ENCODE measurements around the gene IFNL4. TPM values are rescaled to one million over a fixed set of nuclear protein-coding genes. Genes with fewer than 3 reads are reported as not detected.
"Not testable (repeated sequence)": the region's sequence is repeated elsewhere in the genome, so short reads cannot be mapped to it uniquely, and the experiment has no call there.

Gene IFNL4
- polyA plus RNA-seq, 1 donor, result 0.04 TPM

- Histone ChIP-seq H3K27me3 (ENCODE audit: control insufficient read depth, insufficient read depth, low read length) (peaks cover 4% of the 10 kb centered on the region), H3K9me3 (ENCODE audit: control insufficient read depth, low read depth, low read length) (no peaks in the 10 kb centered on the region), H3K27ac (ENCODE audit: low read length) (no peak overlapping the region), H3K4me3 (ENCODE audit: low read length) (no peak overlapping the region), H3K36me3 (ENCODE audit: control insufficient read depth, insufficient read depth, low read length) (no peaks in the 10 kb centered on the region), H3K4me1 (ENCODE audit: control insufficient read depth, insufficient read depth, low read length) (no peaks in the 10 kb centered on the region)
- no peak for DNase-seq
- WGBS (ENCODE audit: insufficient coverage, low lambda C conversion rate), result no CpG with 5 or more reads among the region's 3 CpGs
These were observed 23.7 kb downstream of the IFNL4 start for GRCh38 chr19:39224910-39225309.

- WGBS (ENCODE audit: insufficient coverage, low lambda C conversion rate), result 0% methylated on average over 1 of the region's 4 CpGs
These were observed 24.9 kb downstream of the IFNL4 start for GRCh38 chr19:39223703-39224279.

GRCh38 chr19:39219108-39219507, 29.5 kb downstream of the IFNL4 start:
- H3K4me1 ChIP-seq (ENCODE audit: control insufficient read depth, insufficient read depth, low read length); DNase-seq; H3K9me3 ChIP-seq (ENCODE audit: control insufficient read depth, low read depth, low read length); H3K27me3 ChIP-seq (ENCODE audit: control insufficient read depth, insufficient read depth, low read length); H3K27ac ChIP-seq (ENCODE audit: low read length); H3K36me3 ChIP-seq (ENCODE audit: control insufficient read depth, insufficient read depth, low read length); H3K4me3 ChIP-seq (ENCODE audit: low read length): not testable (repeated sequence)
- WGBS (ENCODE audit: insufficient coverage, low lambda C conversion rate), result no CpG with 5 or more reads among the region's 10 CpGs

More at GRCh38 chr19:39223703-39224279, 24.9 kb downstream of the IFNL4 start:
- Histone ChIP-seq H3K36me3 (ENCODE audit: control insufficient read depth, insufficient read depth, low read length) (no peaks in the 10 kb centered on the region), H3K4me3 (ENCODE audit: low read length) (no peak overlapping the region), H3K9me3 (ENCODE audit: control insufficient read depth, low read depth, low read length) (no peaks in the 10 kb centered on the region), H3K4me1 (ENCODE audit: control insufficient read depth, insufficient read depth, low read length) (no peaks in the 10 kb centered on the region), H3K27ac (ENCODE audit: low read length) (no peak overlapping the region), H3K27me3 (ENCODE audit: control insufficient read depth, insufficient read depth, low read length) (peaks cover 4% of the 10 kb centered on the region)
- peak in 1 of 2 donors; percentile 22 for DNase-seq

GRCh38 chr19:39218230-39219007, 30.2 kb downstream of the IFNL4 start:
- H3K9me3 ChIP-seq (ENCODE audit: control insufficient read depth, low read depth, low read length), result peaks cover 3% of the 10 kb centered on the region
- 92% methylated on average over 5 of the region's 15 CpGs for WGBS (ENCODE audit: insufficient coverage, low lambda C conversion rate)

GRCh38 chr19:39217094-39217493, 31.6 kb downstream of the IFNL4 start:
- Histone ChIP-seq H3K4me1 (ENCODE audit: control insufficient read depth, insufficient read depth, low read length) (no peaks in the 10 kb centered on the region), H3K27me3 (ENCODE audit: control insufficient read depth, insufficient read depth, low read length) (peaks cover 7% of the 10 kb centered on the region), H3K36me3 (ENCODE audit: control insufficient read depth, insufficient read depth, low read length) (no peaks in the 10 kb centered on the region), H3K27ac (ENCODE audit: low read length) (no peak overlapping the region), H3K9me3 (ENCODE audit: control insufficient read depth, low read depth, low read length) (peaks cover 3% of the 10 kb centered on the region), H3K4me3 (ENCODE audit: low read length) (no peak overlapping the region)
- WGBS (ENCODE audit: insufficient coverage, low lambda C conversion rate), result no CpG with 5 or more reads among the region's 5 CpGs
- DNase-seq, result no peak

More at GRCh38 chr19:39218230-39219007, 30.2 kb downstream of the IFNL4 start:
- no peak overlapping the region for H3K4me3 ChIP-seq (ENCODE audit: low read length)
- peaks cover 4% of the 10 kb centered on the region for H3K27me3 ChIP-seq (ENCODE audit: control insufficient read depth, insufficient read depth, low read length)
- no peak for DNase-seq
- H3K36me3 ChIP-seq (ENCODE audit: control insufficient read depth, insufficient read depth, low read length), result no peaks in the 10 kb centered on the region
- no peaks in the 10 kb centered on the region for H3K4me1 ChIP-seq (ENCODE audit: control insufficient read depth, insufficient read depth, low read length)
- H3K27ac ChIP-seq (ENCODE audit: low read length), result no peak overlapping the region

- not testable (repeated sequence) for H3K27ac ChIP-seq (ENCODE audit: low read length); DNase-seq; H3K36me3 ChIP-seq (ENCODE audit: control insufficient read depth, insufficient read depth, low read length); H3K27me3 ChIP-seq (ENCODE audit: control insufficient read depth, insufficient read depth, low read length); H3K4me1 ChIP-seq (ENCODE audit: control insufficient read depth, insufficient read depth, low read length); H3K4me3 ChIP-seq (ENCODE audit: low read length); H3K9me3 ChIP-seq (ENCODE audit: control insufficient read depth, low read depth, low read length)
- no CpG with 5 or more reads among the region's 3 CpGs for WGBS (ENCODE audit: insufficient coverage, low lambda C conversion rate)
These were observed 33.3 kb downstream of the IFNL4 start for GRCh38 chr19:39215323-39215722.

GRCh38 chr19:39212375-39212742, 36.3 kb downstream of the IFNL4 start:
- Histone ChIP-seq H3K9me3 (ENCODE audit: control insufficient read depth, low read depth, low read length) (peaks cover 3% of the 10 kb centered on the region), H3K4me1 (ENCODE audit: control insufficient read depth, insufficient read depth, low read length) (no peaks in the 10 kb centered on the region), H3K4me3 (ENCODE audit: low read length) (no peak overlapping the region), H3K27ac (ENCODE audit: low read length) (no peak overlapping the region), H3K27me3 (ENCODE audit: control insufficient read depth, insufficient read depth, low read length) (peaks cover 5% of the 10 kb centered on the region), H3K36me3 (ENCODE audit: control insufficient read depth, insufficient read depth, low read length) (no peaks in the 10 kb centered on the region)
- no peak for DNase-seq
- WGBS (ENCODE audit: insufficient coverage, low lambda C conversion rate), result no CpG with 5 or more reads among the region's 8 CpGs

- Histone ChIP-seq H3K36me3 (ENCODE audit: control insufficient read depth, insufficient read depth, low read length) (no peaks in the 10 kb centered on the region), H3K27ac (ENCODE audit: low read length) (no peak overlapping the region), H3K4me3 (ENCODE audit: low read length) (no peak overlapping the region), H3K9me3 (ENCODE audit: control insufficient read depth, low read depth, low read length) (peaks cover 3% of the 10 kb centered on the region), H3K27me3 (ENCODE audit: control insufficient read depth, insufficient read depth, low read length) (peaks cover 3% of the 10 kb centered on the region), H3K4me1 (ENCODE audit: control insufficient read depth, insufficient read depth, low read length) (no peaks in the 10 kb centered on the region)
- DNase-seq, result no peak
- no CpG with 5 or more reads among the region's 13 CpGs for WGBS (ENCODE audit: insufficient coverage, low lambda C conversion rate)
These were observed 36.8 kb downstream of the IFNL4 start for GRCh38 chr19:39211731-39212374.

GRCh38 chr19:39209196-39209595, 39.5 kb downstream of the IFNL4 start:
- DNase-seq, result no peak
- no peaks in the 10 kb centered on the region for H3K9me3 ChIP-seq (ENCODE audit: control insufficient read depth, low read depth, low read length)
- WGBS (ENCODE audit: insufficient coverage, low lambda C conversion rate), result no CpG with 5 or more reads among the region's 7 CpGs
- H3K36me3 ChIP-seq (ENCODE audit: control insufficient read depth, insufficient read depth, low read length), result no peaks in the 10 kb centered on the region
- peaks cover 12% of the 10 kb centered on the region for H3K4me1 ChIP-seq (ENCODE audit: control insufficient read depth, insufficient read depth, low read length)
- H3K27me3 ChIP-seq (ENCODE audit: control insufficient read depth, insufficient read depth, low read length), result peaks cover 7% of the 10 kb centered on the region
- no peak overlapping the region for H3K4me3 ChIP-seq (ENCODE audit: low read length)
- H3K27ac ChIP-seq (ENCODE audit: low read length), result no peak overlapping the region

- no peak for DNase-seq
- no peak overlapping the region for H3K27ac ChIP-seq (ENCODE audit: low read length)
- WGBS (ENCODE audit: insufficient coverage, low lambda C conversion rate), result no CpG with 5 or more reads among the region's 9 CpGs
- no peak overlapping the region for H3K4me3 ChIP-seq (ENCODE audit: low read length)
- H3K27me3 ChIP-seq (ENCODE audit: control insufficient read depth, insufficient read depth, low read length), result peaks cover 16% of the 10 kb centered on the region
- H3K36me3 ChIP-seq (ENCODE audit: control insufficient read depth, insufficient read depth, low read length), result no peaks in the 10 kb centered on the region
- H3K4me1 ChIP-seq (ENCODE audit: control insufficient read depth, insufficient read depth, low read length), result peaks cover 13% of the 10 kb centered on the region
- peaks cover 6% of the 10 kb centered on the region for H3K9me3 ChIP-seq (ENCODE audit: control insufficient read depth, low read depth, low read length)
These were observed 40.4 kb downstream of the IFNL4 start for GRCh38 chr19:39208175-39208795.

Measured in large intestine (tissue), 3 donors.